Airway epithelial cell (primary cell): ENCODE measurements around the gene SUPT6H. TPM values are rescaled to one million over a fixed set of nuclear protein-coding genes. Genes with fewer than 3 reads are reported as not detected.

Experiments
- total RNA-seq: library from RNA; depleted of rRNA; stranded (reverse); fragments of >200 nt; gene quantifications from 2 replicates; pipeline ENCODE4 v1.2.3, GENCODE V29; 2015

SUPT6H gene
- total RNA-seq, result 18.6 and 27.9 TPM in 2 replicates

DNA sequence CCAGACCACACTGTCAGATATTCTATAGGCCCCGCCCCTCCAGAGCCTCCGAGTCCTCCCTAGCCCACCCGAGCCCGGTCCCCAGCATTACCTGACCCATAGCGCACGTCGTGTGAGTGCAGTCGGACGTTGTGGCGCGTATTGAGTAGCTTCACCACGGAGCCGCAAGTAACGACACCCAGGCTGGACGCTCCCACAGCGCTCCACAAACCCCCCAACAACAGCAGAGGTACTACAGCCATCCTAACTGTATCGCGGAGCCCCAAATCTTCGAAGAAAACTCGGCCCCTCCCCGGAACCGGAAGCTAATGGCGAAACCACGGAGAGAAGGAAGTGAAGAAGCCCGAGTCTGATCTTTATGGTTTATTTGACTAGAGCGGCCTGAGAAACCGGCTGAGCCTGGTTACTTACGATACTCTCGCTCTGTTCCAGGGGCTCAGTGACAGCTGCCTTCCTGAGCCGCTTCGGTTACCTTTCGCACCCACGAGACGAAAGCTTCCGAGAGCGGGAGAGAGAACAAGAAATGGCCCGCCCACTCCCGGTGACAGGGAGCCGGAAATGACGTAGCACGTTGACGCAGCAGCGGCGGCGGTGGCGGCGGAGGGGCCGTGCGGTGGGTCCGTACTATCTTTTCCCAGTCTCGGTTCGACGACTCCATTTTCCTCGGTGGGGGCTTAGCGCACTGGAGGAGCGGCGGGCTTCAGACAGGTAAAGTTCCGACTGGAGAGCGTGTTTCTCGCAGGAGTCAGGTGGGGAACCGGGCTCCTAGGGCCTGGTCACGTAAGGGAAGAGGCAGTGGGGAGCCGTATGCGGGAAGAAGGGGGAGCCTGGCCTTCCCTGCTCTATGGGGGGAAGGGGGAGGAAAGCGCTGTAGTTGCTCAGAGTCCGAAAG lies at the start of gene SUPT6H, which contains the start of gene SDF2:
SUPT6H (plus strand) TSS at position 571 of the 892 bp plus-strand sequence. CDS start 11,197 bp downstream, outside the sequence.
SDF2 (minus strand) TSS at position 272 of the 892 bp plus-strand sequence; CDS start at position 242, 30 bp downstream.

DNA sequence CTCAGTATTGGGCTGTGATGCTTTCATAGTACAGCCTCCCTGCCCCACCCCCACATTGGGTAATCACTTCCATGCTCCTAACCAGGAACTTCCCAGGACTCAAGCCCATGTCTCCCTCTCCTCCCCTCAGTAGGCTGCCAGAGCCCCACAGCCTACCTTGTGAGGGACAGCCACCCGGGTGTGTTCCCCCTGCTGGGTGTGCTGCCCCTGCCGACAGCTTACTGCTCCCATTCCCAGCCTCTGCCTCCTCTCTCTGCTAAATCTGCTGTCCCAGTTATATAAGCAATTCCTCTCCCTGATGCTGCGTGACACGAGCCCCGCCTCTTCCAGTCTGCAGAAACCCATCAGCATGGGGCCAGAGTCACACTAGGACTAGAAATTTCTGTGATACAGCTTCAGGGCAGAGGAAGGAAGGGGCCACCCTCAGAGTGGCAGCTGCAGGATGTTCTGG lies 48.0 kb upstream of the SUPT6H start, which contains the start of gene RSKR:
RSKR (minus strand) TSS at position 255 of the 451 bp plus-strand sequence; CDS start at position 231, 24 bp downstream.

DNA sequence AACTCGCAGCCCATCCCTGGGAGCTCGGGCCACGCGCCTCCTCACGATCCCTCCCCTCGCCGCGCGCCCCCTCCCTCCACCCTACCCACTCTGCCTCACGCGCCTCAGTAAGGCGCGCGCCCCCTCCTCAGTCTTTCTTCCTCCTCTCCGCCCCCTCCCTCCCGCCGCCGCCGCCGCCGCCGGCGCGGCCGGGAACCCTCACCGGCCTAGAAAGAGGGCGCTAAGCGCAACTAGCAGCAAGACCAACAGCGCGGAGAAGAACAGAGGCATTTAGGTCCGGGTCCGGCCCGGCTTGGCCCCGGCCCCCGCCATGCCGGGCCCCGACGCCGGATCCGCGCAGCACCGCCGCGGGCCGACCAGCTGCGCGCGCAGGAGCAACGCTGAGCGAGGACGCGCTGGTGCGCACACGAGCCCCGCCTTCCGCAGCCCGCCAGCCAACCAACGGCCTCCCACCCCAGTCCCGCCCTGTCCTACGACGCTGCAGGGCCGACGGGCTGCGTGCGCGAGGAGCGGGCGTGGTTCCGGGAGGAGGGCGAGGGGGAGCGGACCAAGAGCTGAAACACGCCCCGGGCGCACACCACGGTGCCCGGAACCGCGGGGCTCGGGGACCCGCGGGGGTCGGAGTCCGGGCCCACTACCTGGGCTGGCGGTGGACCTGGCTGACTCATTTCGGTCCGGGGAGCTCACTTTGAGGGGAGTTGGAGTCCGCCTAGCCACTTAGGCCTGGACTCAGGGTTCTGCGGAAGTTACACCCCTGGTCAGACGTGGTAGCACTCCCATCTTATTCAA lies 17.0 kb upstream of the SUPT6H start, which contains the start of gene BLTP2:
BLTP2 (minus strand) TSS at position 372 of the 789 bp plus-strand sequence; CDS start at position 270, 102 bp downstream.

DNA sequence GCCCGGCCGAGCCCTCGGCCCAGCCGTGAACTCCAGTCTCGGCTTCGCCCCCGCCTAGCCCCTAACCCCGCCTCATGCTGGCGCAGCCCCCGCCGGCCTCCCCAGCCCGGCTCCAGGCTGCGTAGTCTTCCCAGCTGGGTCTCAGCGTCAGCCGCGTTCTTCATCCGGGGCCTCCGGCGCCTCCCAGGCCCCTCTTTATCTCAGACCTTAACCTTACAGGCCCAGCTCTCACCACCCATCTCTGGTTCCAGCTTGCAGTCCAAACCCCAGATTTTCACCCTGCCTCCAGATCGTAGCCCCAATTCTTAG lies 49.7 kb downstream of the SUPT6H start, which contains the start of gene PROCA1:
PROCA1 (minus strand) TSS at position 166 of the 309 bp plus-strand sequence. CDS start 228 bp downstream, outside the sequence.

DNA sequence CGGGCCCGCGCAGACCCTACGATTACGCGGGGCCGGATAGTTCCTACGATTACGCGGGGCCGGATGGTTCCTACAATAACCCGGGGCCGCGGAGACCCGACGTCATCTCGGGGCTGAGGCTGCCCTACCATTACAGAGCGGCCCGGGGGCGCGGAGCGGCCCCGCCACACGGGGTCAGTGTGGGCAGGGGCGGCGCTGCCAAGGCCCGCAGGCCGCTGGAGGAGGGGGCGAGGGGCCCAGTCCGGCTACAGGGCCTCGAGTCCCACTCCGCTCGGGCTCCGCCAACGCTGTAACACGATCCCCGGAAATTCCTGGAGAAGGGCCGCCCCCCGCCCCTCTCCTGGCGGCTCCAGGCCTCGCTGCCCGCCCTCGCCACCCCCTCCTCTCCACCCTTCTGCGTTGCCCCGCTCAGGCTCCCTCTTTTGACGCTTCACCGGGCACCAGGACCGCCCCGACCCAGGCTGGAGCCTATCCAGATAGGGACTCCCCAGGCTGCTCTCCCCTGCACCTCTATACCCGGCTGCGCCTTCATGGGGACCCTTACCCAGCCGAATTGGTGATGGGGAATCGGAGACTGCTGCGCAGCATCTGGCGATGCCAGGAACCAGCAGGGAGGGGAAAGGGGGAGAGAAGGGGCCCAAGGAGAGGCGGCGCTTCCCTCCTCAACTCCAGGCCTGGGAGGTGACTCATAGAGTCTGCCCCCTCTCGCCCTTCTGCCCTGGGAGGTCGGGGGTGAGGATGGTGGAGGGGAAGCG lies 55.8 kb downstream of the SUPT6H start, which contains the start of gene RAB34:
RAB34 (minus strand) TSS at position 291 of the 755 bp plus-strand sequence. CDS start 602 bp downstream, outside the sequence.

DNA sequence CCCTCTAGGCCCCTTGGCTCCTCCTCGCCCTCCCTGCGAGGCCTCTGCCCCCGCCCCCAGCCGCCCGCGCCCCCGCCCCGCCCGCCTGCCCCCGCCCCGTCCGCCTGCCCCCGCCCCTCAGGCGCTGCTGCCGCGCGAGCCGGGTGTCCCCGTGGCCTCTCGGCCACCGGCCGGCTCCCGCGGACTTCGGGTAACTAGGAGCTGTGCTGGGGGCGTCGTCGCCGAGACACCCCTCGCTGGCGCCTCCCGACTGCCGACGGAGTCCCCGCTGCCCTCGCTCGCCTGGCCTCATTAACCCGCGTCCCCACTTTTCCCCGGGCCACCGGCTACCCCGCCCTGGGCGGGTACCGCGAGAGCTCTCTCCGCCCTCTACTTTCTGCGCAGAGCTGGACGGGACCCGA lies 64.2 kb downstream of the SUPT6H start, which contains the start of gene TLCD1:
TLCD1 (minus strand) TSS at position 8 of the 401 bp plus-strand sequence. CDS start 136 bp downstream, outside the sequence.

DNA sequence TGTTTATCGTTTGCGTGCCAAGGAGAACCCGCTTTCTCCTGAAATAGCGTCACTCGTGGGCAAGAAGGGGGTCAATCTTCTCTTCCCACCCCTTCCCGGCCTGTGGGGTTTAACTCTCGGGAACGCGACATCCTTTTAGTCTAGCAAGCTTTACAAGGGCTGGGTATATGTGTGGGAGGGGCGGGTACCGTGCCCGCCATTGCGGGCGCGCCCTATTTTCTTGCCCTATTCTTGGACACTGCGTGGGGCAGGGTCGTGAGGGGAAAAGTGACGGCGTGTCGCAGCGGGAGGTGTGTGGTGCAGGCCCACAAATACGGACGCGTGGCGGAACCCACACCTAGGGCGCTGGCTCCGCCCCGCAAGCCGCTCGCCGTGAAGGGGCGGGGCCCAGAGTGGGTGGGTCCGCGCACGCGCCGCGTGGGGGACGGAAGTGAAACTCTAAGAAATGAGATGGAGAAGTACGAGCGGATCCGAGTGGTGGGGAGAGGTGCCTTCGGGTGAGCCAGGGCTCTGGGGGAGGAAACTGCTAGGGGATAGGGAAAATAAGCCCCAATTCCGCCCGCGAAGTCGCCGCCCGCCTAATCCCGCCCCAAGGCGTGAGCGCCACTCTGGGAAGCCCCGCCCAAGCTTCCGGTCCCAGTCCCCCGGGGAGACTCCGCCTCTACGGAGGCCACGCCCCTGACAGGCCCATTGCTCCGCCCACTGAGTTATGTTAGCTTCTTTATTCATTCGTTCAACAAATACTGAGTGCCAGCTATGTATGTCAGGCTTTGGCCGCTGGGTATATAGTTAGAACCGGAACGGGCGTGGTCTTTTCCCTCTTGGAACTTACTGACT lies 66.6 kb downstream of the SUPT6H start, which contains the start of gene NEK8:
NEK8 (plus strand) TSS at position 425 of the 837 bp plus-strand sequence; CDS start at position 451, 26 bp downstream.

DNA sequence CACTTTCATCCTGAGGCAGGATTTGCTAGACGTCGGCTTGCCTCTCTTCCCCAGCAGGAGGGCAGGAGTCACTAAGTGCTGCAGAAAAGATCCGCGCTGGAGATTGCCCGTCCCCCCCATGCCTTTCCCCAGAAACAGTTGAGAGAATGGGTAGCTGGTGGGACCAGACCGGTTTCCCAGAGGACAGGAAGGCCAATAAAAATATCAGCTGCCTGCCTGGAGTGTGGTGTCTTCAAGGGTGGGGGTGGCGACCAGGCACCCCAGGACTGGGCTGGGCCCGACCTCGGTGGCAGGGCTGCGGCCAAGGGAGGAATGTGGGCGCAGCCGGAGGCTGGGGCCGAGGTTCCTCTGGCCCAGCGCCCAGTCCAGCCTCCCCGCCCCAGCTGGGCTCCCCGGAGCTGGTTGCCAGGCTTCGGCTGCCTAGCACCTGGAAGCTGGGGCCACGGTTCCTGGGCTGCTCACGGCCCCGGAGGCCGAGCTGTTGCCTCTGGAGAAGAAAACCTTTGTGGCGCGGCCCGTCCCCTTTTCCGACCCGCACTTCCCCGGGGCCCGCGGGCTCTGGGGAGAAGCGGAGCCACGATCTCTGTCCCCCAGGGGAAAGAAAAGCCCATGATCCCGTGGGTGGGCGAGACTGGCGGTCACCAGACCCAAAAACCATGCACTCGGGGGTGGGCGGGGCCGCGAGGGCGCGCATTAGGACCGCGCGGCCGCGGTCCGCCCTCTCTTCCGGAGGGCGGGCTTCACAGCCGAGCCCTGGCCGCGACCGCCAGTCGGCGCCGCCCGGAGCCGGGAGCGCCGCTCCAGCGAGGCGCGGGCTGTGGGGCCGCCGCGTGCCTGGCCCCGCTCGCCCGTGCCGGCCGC lies 81.5 kb downstream of the SUPT6H start, which contains the start of gene TRAF4:
TRAF4 (plus strand) TSS at position 769 of the 861 bp plus-strand sequence. CDS start 102 bp downstream, outside the sequence.

Other genes with a start within 250 kb of the SUPT6H start
- gene SLC13A2, start 188.6 kb upstream of the SUPT6H start, total RNA-seq, result not detected in 2 replicates
- 2.7 and 11.1 TPM in 2 replicates for gene FOXN1, start 155.9 kb upstream of the SUPT6H start, total RNA-seq
- gene UNC119, start 109.6 kb upstream of the SUPT6H start, total RNA-seq, result 34.1 and 51.9 TPM in 2 replicates
- 55.8 and 60.0 TPM in 2 replicates for gene PIGS, start 90.7 kb upstream of the SUPT6H start, total RNA-seq
- gene ALDOC, start 85.3 kb upstream of the SUPT6H start, total RNA-seq, result 109 and 131 TPM in 2 replicates
- gene SPAG5, start 63.2 kb upstream of the SUPT6H start, total RNA-seq, result 36.9 and 44.5 TPM in 2 replicates
- gene RSKR, start 48.0 kb upstream of the SUPT6H start, total RNA-seq, result 0.84 and 4.4 TPM in 2 replicates
- 104 and 127 TPM in 2 replicates for gene BLTP2, start 17.0 kb upstream of the SUPT6H start, total RNA-seq
- gene SDF2, start 299 bp upstream of the SUPT6H start, total RNA-seq, result 35.0 and 44.7 TPM in 2 replicates
- 0.21 and 2.6 TPM in 2 replicates for gene PROCA1, start 49.7 kb downstream of the SUPT6H start, total RNA-seq
- 214 and 300 TPM in 2 replicates for gene RAB34, start 55.7 kb downstream of the SUPT6H start, total RNA-seq
- 645 and 883 TPM in 2 replicates for gene RPL23A, start 57.8 kb downstream of the SUPT6H start, total RNA-seq
- gene TLCD1, start 64.0 kb downstream of the SUPT6H start, total RNA-seq, result 20.2 and 23.5 TPM in 2 replicates
- gene NEK8, start 66.6 kb downstream of the SUPT6H start, total RNA-seq, result 1.8 and 2.4 TPM in 2 replicates
- 78.0 and 82.7 TPM in 2 replicates for gene TRAF4, start 81.8 kb downstream of the SUPT6H start, total RNA-seq
- gene FAM222B, start 180.6 kb downstream of the SUPT6H start, total RNA-seq, result 12.4 and 17.6 TPM in 2 replicates
- 59.0 and 60.8 TPM in 2 replicates for gene ERAL1, start 192.8 kb downstream of the SUPT6H start, total RNA-seq
- 58.8 and 70.7 TPM in 2 replicates for gene FLOT2, start 235.5 kb downstream of the SUPT6H start, total RNA-seq
- gene DHRS13, start 240.9 kb downstream of the SUPT6H start, total RNA-seq, result 11.6 and 12.9 TPM in 2 replicates